SIG-M5 (cell line): Measurements from ENCODE around the gene VIPR2.

Experiments used
- DNase-seq: peaks from one replicate; lab custom pipeline; 2025; lab: John Stamatoyannopoulos, UW

VIPR2 gene

DNA sequence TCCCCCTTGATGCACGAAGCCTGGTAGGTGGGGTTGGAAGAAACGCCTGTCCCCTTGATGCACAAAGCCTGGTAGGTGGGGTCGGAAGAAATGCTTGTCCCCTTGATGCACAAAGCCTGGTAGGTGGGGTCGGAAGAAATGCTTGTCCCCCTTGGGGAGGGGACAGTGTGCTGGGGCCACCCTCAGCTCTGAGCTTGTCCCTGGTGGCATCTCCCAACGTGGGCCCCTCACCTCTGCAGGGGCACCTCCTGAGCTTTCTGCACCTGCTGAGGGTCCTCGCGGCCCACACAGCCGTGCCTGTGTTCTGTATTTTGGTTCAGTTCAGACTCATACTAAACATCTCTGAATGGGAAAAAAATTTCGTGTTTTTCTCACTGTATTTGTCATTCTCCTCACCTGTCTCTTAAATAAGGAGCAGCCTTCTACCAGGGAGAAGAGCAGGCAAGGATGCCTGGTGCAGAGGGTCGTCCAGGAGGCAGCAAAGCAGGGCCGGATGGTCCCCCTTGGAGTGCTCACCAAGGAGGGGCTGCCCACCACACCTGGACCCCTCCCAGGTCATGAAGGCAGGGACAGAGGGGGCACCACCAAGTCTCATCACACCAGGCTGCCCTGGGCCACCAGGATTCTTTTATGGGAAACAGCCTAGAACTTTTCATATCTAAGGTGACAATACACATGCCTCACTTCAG lies 24.7 kb downstream of the VIPR2 start:
- no peak for DNase-seq

GRCh38 chr7:159119026-159119741 lies 25.5 kb downstream of the VIPR2 start:
- no peak for DNase-seq

DNA sequence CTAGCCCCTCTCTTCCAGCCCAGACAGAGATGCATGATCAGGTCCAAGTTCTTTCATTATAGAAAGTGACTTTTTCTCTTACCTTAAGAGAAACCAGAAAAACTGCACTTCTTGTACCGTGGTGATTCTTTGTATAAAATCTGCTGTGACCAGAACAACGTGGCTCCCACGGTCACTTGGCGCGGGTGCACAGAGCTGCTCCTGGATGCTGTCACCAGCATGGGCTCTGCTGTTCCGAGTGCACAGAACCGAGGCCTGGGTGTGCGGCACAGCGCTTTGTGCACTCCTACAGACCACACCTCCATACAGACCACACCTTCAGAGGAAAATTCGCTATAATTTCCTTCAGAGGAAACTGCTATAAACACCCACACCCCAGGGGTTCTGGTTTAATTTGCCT lies 26.0 kb downstream of the VIPR2 start:
- DNase-seq, result no peak

- DNase-seq, result no peak
Observed at GRCh38 chr7:159118197-159118595, 26.5 kb downstream of the VIPR2 start.

- DNase-seq, result no peak
Observed at GRCh38 chr7:159117366-159118196, 27.1 kb downstream of the VIPR2 start.

DNA sequence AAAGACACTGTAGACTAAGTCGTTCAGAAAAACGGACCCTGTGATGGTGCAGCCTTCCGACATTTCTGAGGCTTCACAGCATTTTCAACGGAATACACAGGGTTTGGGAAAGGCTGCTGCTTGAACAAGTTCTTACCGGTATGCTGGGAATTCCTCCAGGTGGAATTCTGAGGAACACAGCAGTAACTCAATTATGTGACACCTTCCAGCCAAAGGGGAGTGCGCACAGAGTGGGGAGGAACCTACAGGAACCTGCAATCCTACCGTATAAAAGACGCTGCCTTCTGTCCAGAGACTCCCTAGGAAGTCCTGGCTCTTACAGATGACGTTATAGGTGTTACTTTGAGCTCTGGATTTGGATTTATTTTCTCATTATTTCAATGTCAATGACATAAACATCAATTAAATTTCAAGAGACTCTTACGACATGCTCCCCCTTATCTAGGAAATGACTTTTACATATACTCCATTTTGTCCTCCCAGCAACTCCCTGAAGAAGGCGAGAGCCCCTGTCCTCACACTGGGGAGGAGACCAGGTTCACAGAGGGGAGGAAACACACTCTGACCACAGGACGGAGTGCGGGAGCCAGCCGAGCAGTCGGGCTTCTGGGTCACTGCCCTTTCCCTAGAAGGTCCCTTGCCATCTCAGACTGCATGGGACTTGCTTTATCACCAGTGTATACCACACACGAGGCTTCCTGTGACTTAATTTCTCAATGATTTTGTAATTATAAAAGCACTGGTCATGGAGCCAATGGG lies 27.9 kb downstream of the VIPR2 start:
- no peak for DNase-seq

DNA sequence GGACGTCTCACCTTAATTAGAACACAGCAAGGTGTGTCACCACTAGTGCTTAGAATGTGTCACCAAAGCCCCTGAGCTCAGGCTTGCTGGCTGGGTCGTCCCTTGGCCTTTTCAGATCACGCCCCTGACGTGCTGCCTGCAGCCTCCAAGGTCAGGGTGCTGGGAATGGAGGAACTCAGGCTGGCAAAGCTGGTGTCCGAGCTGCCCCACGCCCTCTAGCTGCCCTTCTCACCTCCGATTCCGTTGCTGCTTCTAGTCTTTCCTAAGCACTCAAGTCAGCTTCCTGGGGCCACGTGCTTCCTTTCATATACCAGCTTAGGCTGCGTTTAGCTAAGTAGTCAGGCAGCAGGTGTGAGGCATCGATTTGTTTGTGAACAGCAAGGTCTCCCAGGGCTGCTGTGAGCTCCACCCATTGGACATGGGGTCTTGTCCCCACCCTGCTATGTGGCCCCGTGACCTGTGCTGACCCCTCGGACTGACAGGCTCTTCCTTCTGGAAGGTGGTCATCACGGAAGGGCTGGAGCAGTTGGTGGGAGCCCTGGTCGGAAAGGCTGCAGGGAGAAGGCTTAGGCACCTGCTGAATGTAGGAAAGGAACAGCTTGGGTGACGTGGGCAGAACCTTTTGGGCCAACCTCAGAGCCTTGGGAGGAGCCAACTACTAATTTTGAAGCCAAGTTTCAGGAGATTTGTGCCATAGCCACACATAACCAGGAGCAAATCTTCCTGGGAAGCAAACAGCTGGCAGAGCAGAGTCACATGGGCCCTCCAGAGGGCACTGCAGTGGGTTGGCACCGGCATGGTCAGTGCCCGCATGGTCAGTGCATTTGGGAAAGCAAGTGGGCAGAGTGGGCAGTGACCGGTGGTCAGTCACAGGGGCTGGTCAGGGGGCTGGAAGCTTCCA lies 28.8 kb downstream of the VIPR2 start:
- no peak for DNase-seq

GRCh38 chr7:159114981-159115380 lies 29.7 kb downstream of the VIPR2 start:
- no peak for DNase-seq

DNA sequence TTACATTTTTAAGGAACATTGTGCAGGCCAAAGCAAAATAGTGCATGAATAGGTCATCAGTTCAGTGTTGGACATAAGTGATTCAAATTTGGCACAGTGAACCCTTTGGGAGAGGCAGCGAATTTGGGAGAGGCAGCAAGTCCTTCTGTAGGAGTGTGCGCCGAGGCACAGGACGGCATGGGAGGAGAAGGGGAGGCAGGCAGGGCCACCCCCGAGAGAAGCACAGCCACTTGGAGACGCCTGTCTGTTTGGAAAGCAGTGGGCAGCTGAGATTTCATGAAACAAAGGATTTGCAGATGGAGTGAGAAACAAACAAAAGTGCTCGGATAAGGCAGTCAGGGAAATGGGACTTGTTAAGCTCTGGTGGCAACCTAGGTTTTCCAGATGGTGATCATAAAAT lies 30.6 kb downstream of the VIPR2 start:
- no peak for DNase-seq

- no peak for DNase-seq
Observed at GRCh38 chr7:159113056-159113455, 31.6 kb downstream of the VIPR2 start.

- DNase-seq, result no peak
Observed at GRCh38 chr7:159112136-159113011, 32.3 kb downstream of the VIPR2 start.

- no peak for DNase-seq
Observed at GRCh38 chr7:159109653-159110035, 35.0 kb downstream of the VIPR2 start.

GRCh38 chr7:159108941-159109652 lies 35.6 kb downstream of the VIPR2 start:
- no peak for DNase-seq

DNA sequence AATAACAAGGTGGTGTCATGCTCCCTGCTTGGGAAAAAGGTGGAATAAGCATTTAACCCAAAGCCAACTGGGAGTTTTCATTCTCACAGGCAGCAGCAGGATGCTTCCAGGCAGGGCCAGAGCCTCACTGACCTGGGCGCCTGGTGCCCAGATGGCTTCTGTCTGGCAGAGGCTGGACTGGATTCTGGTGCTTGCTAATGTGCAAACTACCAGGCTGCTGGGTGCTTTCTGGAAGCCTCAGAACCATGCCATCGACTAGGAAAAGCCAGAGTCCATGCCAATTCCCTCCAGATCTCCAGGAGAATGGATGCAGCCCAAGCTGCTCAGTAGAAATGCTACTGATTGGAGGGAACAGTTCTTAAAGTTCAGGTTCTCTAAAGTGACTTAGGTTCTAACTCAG lies 36.2 kb downstream of the VIPR2 start:
- no peak for DNase-seq

- no peak for DNase-seq
Observed at GRCh38 chr7:159107161-159107892, 37.3 kb downstream of the VIPR2 start.

DNA sequence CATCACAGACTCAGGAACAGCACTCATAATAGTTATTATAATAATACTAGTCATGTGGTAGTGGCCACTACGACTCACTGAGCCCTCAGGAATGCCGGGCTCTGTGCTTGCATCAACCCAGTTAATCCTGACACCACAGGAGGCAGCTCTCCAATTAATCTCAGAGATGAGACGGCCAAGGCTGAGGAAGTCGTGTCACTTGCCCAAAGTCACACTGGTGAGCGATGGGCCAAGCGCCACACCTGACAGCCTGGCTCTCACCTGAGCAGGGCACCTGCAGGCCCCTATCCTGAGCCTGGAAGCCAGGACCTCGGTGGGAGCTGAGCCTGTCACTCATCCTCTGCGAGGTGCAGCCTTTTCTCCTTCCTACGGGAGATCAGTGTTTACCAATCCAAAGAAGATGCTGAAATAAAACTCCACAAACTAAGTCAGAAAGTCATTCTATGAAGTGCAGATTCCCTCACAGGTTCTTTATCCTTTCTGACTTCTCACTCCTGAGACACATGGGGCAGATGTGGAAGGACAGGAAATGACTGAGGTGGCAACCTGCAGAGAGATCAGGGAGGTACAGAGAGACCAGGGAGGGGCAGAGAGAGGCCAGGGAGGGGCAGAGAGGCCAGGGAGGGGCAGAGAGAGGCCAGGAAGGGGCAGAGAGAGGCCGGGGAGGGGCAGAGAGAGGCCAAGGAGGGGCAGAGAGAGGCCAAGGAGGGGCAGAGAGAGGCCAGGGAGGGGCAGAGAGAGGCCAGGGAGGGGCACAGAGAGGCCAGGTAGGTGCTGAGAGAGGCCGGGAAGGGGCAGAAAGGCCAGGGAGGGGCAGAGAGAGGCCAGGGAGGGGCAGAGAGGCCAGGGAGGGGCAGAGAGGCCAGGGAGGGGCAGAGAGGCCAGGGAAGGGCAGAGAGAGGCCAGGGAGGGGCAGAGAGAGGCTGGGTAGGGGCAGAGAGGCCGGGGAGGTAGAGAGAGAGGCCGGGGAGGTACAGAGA lies 38.5 kb downstream of the VIPR2 start:
- DNase-seq, result no peak

GRCh38 chr7:159105066-159105780 lies 39.4 kb downstream of the VIPR2 start:
- no peak for DNase-seq
